ENCODE measurements around the gene LCAT.
A peak's percentile ranks its signal among the peaks of the same experiment; 100 is the strongest.

LCAT gene

DNA sequence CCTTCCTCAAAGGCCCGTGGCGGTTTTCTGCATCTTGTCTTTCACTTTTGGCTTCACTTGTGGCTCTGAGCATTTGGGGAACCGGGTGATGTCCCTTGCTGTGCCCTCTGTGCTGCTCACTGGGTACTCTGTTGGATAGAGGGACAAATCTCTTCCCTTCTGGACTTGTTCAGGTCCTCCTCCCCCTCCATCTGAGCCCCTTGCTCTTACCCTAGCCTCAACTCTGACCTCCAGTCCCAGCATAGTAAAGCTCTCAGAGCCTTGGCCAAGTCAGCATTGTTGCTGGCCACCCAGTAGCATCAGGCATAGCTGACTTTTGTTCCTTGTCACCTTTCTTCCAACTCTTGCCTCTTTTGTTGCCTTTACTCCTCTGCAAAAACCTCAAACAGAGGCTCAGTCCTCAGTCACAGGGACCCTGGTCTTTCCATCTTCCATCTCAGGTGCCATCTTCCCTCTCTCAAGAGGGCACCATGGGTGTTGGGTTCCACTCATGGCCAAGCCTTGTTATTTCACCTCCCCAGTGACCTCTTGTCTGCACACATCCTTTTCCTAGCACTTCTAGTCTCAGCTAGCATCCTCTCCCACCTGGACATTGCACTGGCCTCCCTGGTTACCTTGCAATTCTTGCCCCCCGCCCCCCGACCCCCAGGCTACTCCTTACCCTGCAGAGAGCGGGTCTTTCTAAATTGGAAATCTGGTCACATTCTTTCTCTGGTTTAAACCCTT lies 6.9 kb downstream of the LCAT start:
- Histone ChIP-seq H3K27ac (peak overlapping the region; percentile 82), H3K27me3 (ENCODE audit: control insufficient read depth, insufficient read depth, low read length) (no peaks in the 10 kb centered on the region), H3K4me1 (peaks cover 12% of the 10 kb centered on the region), H3K9me3 (ENCODE audit: control insufficient read depth, low read length) (no peaks in the 10 kb centered on the region), H3K36me3 (ENCODE audit: control insufficient read depth, insufficient read depth, low read length) (no peaks in the 10 kb centered on the region), H3K9ac (peak overlapping the region; percentile 58), H3K79me2 (no peaks in the 10 kb centered on the region), H3K4me3 (ENCODE audit: low read depth, low read length) (peak overlapping the region; percentile 89), H2AFZ (peak overlapping the region; percentile 86), H3K4me2 (ENCODE audit: low read length) (peak overlapping the region; percentile 88)
- TF ChIP-seq, protein P1, sequence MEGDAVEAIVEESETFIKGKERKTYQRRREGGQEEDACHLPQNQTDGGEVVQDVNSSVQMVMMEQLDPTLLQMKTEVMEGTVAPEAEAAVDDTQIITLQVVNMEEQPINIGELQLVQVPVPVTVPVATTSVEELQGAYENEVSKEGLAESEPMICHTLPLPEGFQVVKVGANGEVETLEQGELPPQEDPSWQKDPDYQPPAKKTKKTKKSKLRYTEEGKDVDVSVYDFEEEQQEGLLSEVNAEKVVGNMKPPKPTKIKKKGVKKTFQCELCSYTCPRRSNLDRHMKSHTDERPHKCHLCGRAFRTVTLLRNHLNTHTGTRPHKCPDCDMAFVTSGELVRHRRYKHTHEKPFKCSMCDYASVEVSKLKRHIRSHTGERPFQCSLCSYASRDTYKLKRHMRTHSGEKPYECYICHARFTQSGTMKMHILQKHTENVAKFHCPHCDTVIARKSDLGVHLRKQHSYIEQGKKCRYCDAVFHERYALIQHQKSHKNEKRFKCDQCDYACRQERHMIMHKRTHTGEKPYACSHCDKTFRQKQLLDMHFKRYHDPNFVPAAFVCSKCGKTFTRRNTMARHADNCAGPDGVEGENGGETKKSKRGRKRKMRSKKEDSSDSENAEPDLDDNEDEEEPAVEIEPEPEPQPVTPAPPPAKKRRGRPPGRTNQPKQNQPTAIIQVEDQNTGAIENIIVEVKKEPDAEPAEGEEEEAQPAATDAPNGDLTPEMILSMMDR (IDR thresholded peaks at IDR 0.05), result no peak

GRCh38 chr16:67936124-67936879 lies 7.6 kb downstream of the LCAT start, which contains the start of gene PSMB10:
TSS of gene PSMB10 (minus strand) at chr16:67936850. CDS start at chr16:67936749, 101 bp downstream.
- peak within 1 kb of the TSS; percentile 86 for H2AFZ ChIP-seq
- TF ChIP-seq, protein P1 (IDR thresholded peaks at IDR 0.05), result no peak

GRCh38 chr16:67935402-67936123 lies 8.4 kb downstream of the LCAT start:
- Histone ChIP-seq H3K9me3 (ENCODE audit: control insufficient read depth, low read length) (no peaks in the 10 kb centered on the region), H2AFZ (peak overlapping the region; percentile 86), H3K27ac (peak overlapping the region; percentile 82), H3K4me3 (ENCODE audit: low read depth, low read length) (peak overlapping the region; percentile 89), H3K4me1 (peaks cover 12% of the 10 kb centered on the region), H3K9ac (peak overlapping the region; percentile 58), H3K79me2 (no peaks in the 10 kb centered on the region), H3K4me2 (ENCODE audit: low read length) (peak overlapping the region; percentile 88), H3K27me3 (ENCODE audit: control insufficient read depth, insufficient read depth, low read length) (no peaks in the 10 kb centered on the region), H3K36me3 (ENCODE audit: control insufficient read depth, insufficient read depth, low read length) (no peaks in the 10 kb centered on the region)
- TF ChIP-seq, protein P1 (IDR thresholded peaks at IDR 0.05), result no peak

More at GRCh38 chr16:67936124-67936879, 7.6 kb downstream of the LCAT start, which contains the start of gene PSMB10:
- Histone ChIP-seq H3K9ac (peak within 1 kb of the TSS; percentile 58), H3K4me2 (ENCODE audit: low read length) (peak within 1 kb of the TSS; percentile 88), H3K27me3 (ENCODE audit: control insufficient read depth, insufficient read depth, low read length) (no peaks in the 10 kb centered on the region), H3K4me1 (peaks cover 12% of the 10 kb centered on the region), H3K9me3 (ENCODE audit: control insufficient read depth, low read length) (no peaks in the 10 kb centered on the region), H3K27ac (peak within 1 kb of the TSS; percentile 82), H3K79me2 (no peaks in the 10 kb centered on the region), H3K4me3 (ENCODE audit: low read depth, low read length) (peak within 1 kb of the TSS; percentile 89), H3K36me3 (ENCODE audit: control insufficient read depth, insufficient read depth, low read length) (no peaks in the 10 kb centered on the region)

DNA sequence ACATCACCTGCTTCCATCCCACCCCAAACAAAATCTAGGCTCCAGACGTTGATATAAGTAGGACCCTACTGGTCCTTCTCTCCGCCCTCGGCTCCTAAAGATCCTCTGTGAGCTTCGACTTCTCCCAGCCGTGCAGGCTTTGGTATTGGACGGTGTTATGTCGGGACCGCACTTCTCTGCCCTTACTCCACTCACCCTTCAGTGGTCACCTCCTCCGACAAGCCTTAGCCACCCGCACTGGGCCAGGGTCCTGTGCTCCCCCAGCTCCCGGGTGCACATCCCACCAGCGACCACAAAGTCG lies 8.9 kb downstream of the LCAT start:
- Histone ChIP-seq H3K79me2 (no peaks in the 10 kb centered on the region), H3K4me3 (ENCODE audit: low read depth, low read length) (no peak overlapping the region), H3K27ac (peak overlapping the region; percentile 46), H3K36me3 (ENCODE audit: control insufficient read depth, insufficient read depth, low read length) (no peaks in the 10 kb centered on the region), H2AFZ (peak overlapping the region; percentile 86), H3K9ac (no peak overlapping the region), H3K4me1 (peaks cover 12% of the 10 kb centered on the region), H3K4me2 (ENCODE audit: low read length) (peak overlapping the region; percentile 88), H3K9me3 (ENCODE audit: control insufficient read depth, low read length) (no peaks in the 10 kb centered on the region), H3K27me3 (ENCODE audit: control insufficient read depth, insufficient read depth, low read length) (no peaks in the 10 kb centered on the region)
- TF ChIP-seq, protein P1 (IDR thresholded peaks at IDR 0.05), result no peak
